IMR-90 (cell line): Measurements from ENCODE around the gene DIP2C.

Source experiments
- CTCF ChIP-seq: conservative IDR thresholded peaks from 2 replicates; pipeline ENCODE4 v1.5.1; 2012; ENCODE audit warnings: mild to moderate bottlenecking, low read depth, low read length, improper control_type of control experiment
- MXI1 ChIP-seq: IDR thresholded peaks from 2 replicates; pipeline ENCODE4 v1.6.1; 2012; ENCODE audit warnings: low read depth, mild to moderate bottlenecking, low read length, moderate library complexity, borderline replicate concordance
- NFE2L2 ChIP-seq: fragments of 150-350 bp; IDR thresholded peaks from 2 replicates; pipeline ENCODE4 v1.6.1; 2016; ENCODE audit warnings: low read depth, mild to moderate bottlenecking, low read length
- POLR2A ChIP-seq: IDR thresholded peaks from 2 replicates; pipeline ENCODE4 v1.6.1; 2012; ENCODE audit warnings: mild to moderate bottlenecking, low read depth, low read length
- RAD21 ChIP-seq: IDR thresholded peaks from 2 replicates; pipeline ENCODE4 v1.6.1; 2012; ENCODE audit warnings: low read length, improper control_type of control experiment
- RFX5 ChIP-seq: IDR thresholded peaks from 2 replicates; pipeline ENCODE4 v1.8.0; 2012; ENCODE audit warnings: low read depth, mild to moderate bottlenecking, low read length, moderate library complexity
- SMC3 ChIP-seq: fragments of 150-350 bp; IDR thresholded peaks from 2 replicates; pipeline ENCODE4 v1.6.1; 2016; ENCODE audit warnings: low read depth, mild to moderate bottlenecking, antibody characterized with exemption, low read length, moderate library complexity

- TF ChIP-seq CTCF (no peak), RFX5 (no peak), SMC3 (no peak), MXI1 (no peak), NFE2L2 (no peak), POLR2A (no peak), RAD21 (no peak)
Measured at GRCh38 chr10:513393-513792, 176.1 kb downstream of the DIP2C start.
